ENCODE data around the gene NSMCE3.
A peak's percentile ranks its signal among the peaks of the same experiment; 100 is the strongest.

The NSMCE3 gene

DNA sequence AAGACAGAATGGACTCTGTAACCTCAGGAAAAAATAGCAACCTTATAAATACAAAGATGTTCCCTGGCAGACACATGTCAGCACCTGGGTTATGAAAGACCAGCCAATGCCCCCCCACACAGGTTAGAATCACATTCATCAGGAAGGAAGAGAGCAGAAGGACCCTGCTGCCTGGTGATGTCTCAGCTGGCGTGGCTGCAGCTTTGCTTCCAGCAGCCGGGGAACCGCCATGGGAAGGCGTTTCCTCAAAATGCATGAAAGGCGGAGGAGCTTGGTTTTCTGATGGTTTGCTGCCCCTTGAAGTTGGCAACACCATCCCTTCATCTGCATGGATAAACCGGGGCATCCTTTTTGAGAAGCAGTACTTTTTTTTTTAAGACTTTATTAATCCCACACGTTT lies 10.9 kb upstream of the NSMCE3 start:
- H3K36me3 Mint-ChIP-seq = no peaks in the 10 kb centered on the region
- no peak for DNase-seq
- CTCF ChIA-PET = interaction anchor here (0.6 kb wide), 1 partner anchor 139 kb away, joined by 4 read pairs; no protein-coding TSS in a partner anchor
- H3K4me1 Mint-ChIP-seq = no peaks in the 10 kb centered on the region
- H3K4me3 Mint-ChIP-seq = no peak overlapping the region
- H3K27ac Mint-ChIP-seq = no peak overlapping the region
- peaks cover 31% of the 10 kb centered on the region for H3K27me3 Mint-ChIP-seq
- no peaks in the 10 kb centered on the region for H3K9me3 Mint-ChIP-seq

GRCh38 chr15:29278436-29279105 lies 8.9 kb upstream of the NSMCE3 start:
- no peaks in the 10 kb centered on the region for H3K4me1 Mint-ChIP-seq
- H3K4me3 Mint-ChIP-seq = no peak overlapping the region
- no peak overlapping the region for H3K27ac Mint-ChIP-seq
- CTCF ChIA-PET = no interaction called here
- H3K36me3 Mint-ChIP-seq = no peaks in the 10 kb centered on the region
- DNase-seq = no peak
- H3K27me3 Mint-ChIP-seq = peaks cover 20% of the 10 kb centered on the region
- H3K9me3 Mint-ChIP-seq = no peaks in the 10 kb centered on the region

GRCh38 chr15:29276366-29276765 lies 6.7 kb upstream of the NSMCE3 start:
- CTCF ChIA-PET = no interaction called here
- H3K9me3 Mint-ChIP-seq = no peaks in the 10 kb centered on the region
- peaks cover 4% of the 10 kb centered on the region for H3K4me1 Mint-ChIP-seq
- no peaks in the 10 kb centered on the region for H3K36me3 Mint-ChIP-seq
- peaks cover 6% of the 10 kb centered on the region for H3K27me3 Mint-ChIP-seq
- no peak for DNase-seq
- H3K27ac Mint-ChIP-seq = no peak overlapping the region
- no peak overlapping the region for H3K4me3 Mint-ChIP-seq

DNA sequence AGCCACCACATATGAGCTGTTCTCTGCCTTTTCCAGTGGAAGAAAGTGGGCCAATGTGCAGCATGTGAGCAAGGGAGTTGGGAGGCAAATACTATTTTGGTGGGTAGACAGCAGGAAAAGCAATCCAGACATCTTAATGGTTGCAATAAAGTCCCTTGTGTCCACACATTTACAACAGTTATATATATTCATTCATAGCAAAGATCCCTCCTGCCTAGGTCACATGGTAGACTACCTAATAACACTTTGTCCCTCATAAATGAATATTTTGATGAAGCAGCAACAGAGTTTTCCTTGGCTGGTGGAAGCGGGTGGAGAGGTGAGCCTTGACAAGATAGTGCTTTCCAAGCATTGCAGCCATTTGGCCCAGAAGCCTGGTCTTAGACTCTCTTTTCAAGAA lies 6.2 kb upstream of the NSMCE3 start:
- peaks cover 3% of the 10 kb centered on the region for H3K27me3 Mint-ChIP-seq
- no peaks in the 10 kb centered on the region for H3K9me3 Mint-ChIP-seq
- peaks cover 9% of the 10 kb centered on the region for H3K4me1 Mint-ChIP-seq
- H3K36me3 Mint-ChIP-seq = no peaks in the 10 kb centered on the region
- no peak overlapping the region for H3K27ac Mint-ChIP-seq
- H3K4me3 Mint-ChIP-seq = no peak overlapping the region
- DNase-seq = no peak
- CTCF ChIA-PET = no interaction called here

DNA sequence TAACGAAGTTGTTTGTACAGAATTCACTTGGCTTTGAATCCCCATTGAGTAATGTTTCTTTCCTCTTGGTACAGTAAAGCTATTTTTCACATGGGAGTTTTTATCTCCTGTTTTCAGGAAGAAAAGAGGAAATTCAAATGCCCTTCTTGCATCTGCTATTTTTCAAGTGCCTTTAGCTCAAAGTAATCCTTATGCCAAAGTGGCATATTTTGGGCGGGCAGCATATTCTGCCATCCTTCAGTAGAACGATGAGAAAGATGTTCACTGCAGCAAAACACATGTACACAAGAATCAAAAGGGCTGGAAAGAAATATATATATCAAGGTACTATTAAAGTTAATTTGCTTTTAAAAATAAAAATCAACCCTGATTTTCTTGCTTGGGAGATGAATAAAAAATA lies 5.3 kb upstream of the NSMCE3 start:
- H3K27ac Mint-ChIP-seq = no peak overlapping the region
- peaks cover 3% of the 10 kb centered on the region for H3K27me3 Mint-ChIP-seq
- no peak for DNase-seq
- no peaks in the 10 kb centered on the region for H3K36me3 Mint-ChIP-seq
- CTCF ChIA-PET = no interaction called here
- H3K4me1 Mint-ChIP-seq = peaks cover 14% of the 10 kb centered on the region
- H3K9me3 Mint-ChIP-seq = no peaks in the 10 kb centered on the region
- no peak overlapping the region for H3K4me3 Mint-ChIP-seq

- H3K9me3 Mint-ChIP-seq = no peaks in the 10 kb centered on the region
- peaks cover 2% of the 10 kb centered on the region for H3K36me3 Mint-ChIP-seq
- no peak for DNase-seq
- peaks cover 35% of the 10 kb centered on the region for H3K4me1 Mint-ChIP-seq
- H3K4me3 Mint-ChIP-seq = no peak overlapping the region
- H3K27ac Mint-ChIP-seq = no peak overlapping the region
- H3K27me3 Mint-ChIP-seq = no peaks in the 10 kb centered on the region
- CTCF ChIA-PET = no interaction called here
Observed at GRCh38 chr15:29272219-29272618, 2.6 kb upstream of the NSMCE3 start.

GRCh38 chr15:29270976-29271375 lies 1.4 kb upstream of the NSMCE3 start:
- H3K4me1 Mint-ChIP-seq = peaks cover 47% of the 10 kb centered on the region

DNA sequence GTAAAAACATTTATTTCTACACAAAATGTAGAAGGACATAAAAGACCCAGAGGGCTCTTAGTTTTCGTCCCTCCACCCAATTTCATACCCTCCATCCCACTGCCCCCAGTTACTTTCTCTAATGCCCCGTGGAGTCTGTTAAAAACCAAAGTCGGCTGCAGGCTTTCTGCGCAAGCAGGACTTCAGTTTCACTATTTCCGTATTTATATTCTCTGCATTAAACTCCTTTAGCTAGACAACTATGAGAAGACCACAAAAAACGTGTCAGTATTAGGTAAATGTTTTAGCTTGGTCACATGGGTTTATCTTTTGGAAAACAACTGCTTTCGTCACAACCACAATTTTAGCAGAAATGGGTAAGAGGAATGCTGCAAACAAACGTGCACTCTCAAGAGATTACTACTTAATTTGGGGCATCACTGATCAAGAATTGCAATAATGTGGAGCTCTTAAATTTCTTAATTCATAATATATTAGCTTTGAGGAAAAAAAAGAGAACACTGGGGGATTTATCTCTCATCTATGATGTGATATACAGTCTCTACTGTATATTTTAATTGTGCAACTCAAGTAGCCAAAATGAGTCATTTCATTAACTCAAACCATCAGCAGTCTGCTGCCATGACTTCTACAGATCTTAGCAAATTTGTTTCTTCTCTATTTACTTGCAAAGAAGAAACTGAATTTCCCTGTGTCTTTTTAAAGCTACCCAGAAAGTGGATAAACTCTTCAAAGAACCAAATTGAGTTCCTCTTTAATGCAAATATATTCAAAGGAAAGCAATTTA lies 740 bp upstream of the NSMCE3 start:
- H3K4me3 Mint-ChIP-seq = peak overlapping the region; percentile 85
- H3K9me3 Mint-ChIP-seq = no peaks in the 10 kb centered on the region
- H3K27ac Mint-ChIP-seq = peak overlapping the region; percentile 99
- peak; percentile 32 for DNase-seq
- peaks cover 51% of the 10 kb centered on the region for H3K4me1 Mint-ChIP-seq
- peaks cover 8% of the 10 kb centered on the region for H3K36me3 Mint-ChIP-seq
- CTCF ChIA-PET = no interaction called here
- H3K27me3 Mint-ChIP-seq = no peaks in the 10 kb centered on the region

More at GRCh38 chr15:29270976-29271375, 1.4 kb upstream of the NSMCE3 start:
- peaks cover 8% of the 10 kb centered on the region for H3K36me3 Mint-ChIP-seq
- no peak for DNase-seq
- peak overlapping the region; percentile 99 for H3K27ac Mint-ChIP-seq
- CTCF ChIA-PET = no interaction called here
- H3K4me3 Mint-ChIP-seq = no peak overlapping the region
- H3K27me3 Mint-ChIP-seq = no peaks in the 10 kb centered on the region
- H3K9me3 Mint-ChIP-seq = no peaks in the 10 kb centered on the region

- peaks cover 51% of the 10 kb centered on the region for H3K4me1 Mint-ChIP-seq
- CTCF ChIA-PET = interaction anchor here (1.3 kb wide), 1 partner anchor 129 kb away, joined by 3 read pairs; no protein-coding TSS in a partner anchor
- H3K27me3 Mint-ChIP-seq = no peaks in the 10 kb centered on the region
Observed at GRCh38 chr15:29268706-29269484, 727 bp downstream of the NSMCE3 start.

GRCh38 chr15:29266052-29266582 lies 3.5 kb downstream of the NSMCE3 start:
- CTCF ChIA-PET = interaction anchor here (0.7 kb wide), 1 partner anchor 16 kb away, joined by 3 read pairs; no protein-coding TSS in a partner anchor
- Mint-ChIP-seq H3K27ac (no peak overlapping the region), H3K27me3 (no peaks in the 10 kb centered on the region), H3K9me3 (no peaks in the 10 kb centered on the region), H3K4me3 (no peak overlapping the region), H3K4me1 (peaks cover 52% of the 10 kb centered on the region), H3K36me3 (peaks cover 8% of the 10 kb centered on the region)
- DNase-seq = no peak

More at GRCh38 chr15:29268706-29269484, 727 bp downstream of the NSMCE3 start:
- peak; percentile 64 for DNase-seq
- H3K36me3 Mint-ChIP-seq = peaks cover 8% of the 10 kb centered on the region
- H3K4me3 Mint-ChIP-seq = peak overlapping the region; percentile 94
- peak overlapping the region; percentile 96 for H3K27ac Mint-ChIP-seq
- no peaks in the 10 kb centered on the region for H3K9me3 Mint-ChIP-seq

DNA sequence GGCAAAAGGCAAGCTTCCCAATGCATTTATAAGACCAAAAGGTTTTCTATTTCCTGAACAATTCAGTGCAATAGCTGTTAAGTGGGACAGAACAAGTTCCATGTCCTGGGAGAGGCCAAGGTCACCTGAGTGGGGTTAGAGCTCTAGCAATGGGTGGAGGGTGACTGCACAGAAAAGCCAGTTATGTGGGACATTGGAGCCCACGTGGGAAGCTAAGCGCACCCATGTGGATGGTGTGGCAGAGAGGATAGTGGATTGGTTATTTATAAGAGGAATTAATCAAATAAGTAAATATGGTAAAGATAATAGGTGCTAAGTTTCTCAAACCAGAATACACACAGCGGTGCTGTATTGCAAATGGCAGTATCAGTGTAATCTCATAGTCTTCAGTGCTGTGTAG lies 6.3 kb downstream of the NSMCE3 start:
- Mint-ChIP-seq H3K36me3 (peaks cover 6% of the 10 kb centered on the region), H3K9me3 (no peaks in the 10 kb centered on the region), H3K27me3 (peaks cover 5% of the 10 kb centered on the region), H3K27ac (no peak overlapping the region), H3K4me1 (peaks cover 32% of the 10 kb centered on the region), H3K4me3 (no peak overlapping the region)
- no peak for DNase-seq
- CTCF ChIA-PET = no interaction called here

DNA sequence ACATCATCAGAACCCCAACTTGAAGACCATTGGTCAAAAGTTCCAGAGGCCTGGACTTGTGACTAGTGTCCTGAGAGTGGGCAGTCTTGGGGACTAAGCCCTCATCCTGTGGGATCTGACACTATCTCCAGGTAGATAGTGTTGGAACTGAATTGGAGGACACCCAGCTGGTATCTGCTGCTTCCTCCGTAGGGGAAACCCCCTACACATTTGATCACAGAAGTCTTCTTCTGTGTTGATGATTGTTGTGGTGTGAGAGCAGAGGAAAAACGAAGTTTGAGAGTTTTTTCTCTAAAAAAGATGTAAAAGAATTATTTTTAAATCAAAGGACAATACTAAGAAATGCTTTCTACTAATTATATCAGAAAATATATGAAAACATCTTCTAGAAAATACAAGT lies 6.9 kb downstream of the NSMCE3 start:
- H3K4me3 Mint-ChIP-seq = no peak overlapping the region
- no peak overlapping the region for H3K27ac Mint-ChIP-seq
- H3K9me3 Mint-ChIP-seq = no peaks in the 10 kb centered on the region
- CTCF ChIA-PET = no interaction called here
- H3K36me3 Mint-ChIP-seq = peaks cover 6% of the 10 kb centered on the region
- H3K27me3 Mint-ChIP-seq = peaks cover 5% of the 10 kb centered on the region
- H3K4me1 Mint-ChIP-seq = peaks cover 28% of the 10 kb centered on the region
- no peak for DNase-seq

DNA sequence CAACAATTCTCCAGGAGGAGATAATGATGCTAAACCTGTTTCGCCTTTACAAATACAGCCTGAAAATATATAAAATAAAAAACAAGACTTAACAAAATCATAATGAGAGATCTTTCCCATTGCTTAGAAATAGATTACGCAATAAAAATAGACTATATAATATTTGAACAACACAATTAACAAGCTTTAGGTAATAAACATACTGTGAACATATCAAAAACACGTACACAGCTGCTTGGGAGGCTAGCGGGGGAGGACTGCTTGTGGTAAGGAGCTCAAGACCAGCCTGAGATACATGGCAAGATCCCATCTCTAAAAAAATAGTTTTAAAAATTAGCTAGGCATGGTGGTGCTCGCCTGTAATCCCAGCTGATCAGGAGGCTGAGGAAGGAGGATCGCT lies 8.7 kb downstream of the NSMCE3 start:
- peaks cover 10% of the 10 kb centered on the region for H3K4me1 Mint-ChIP-seq
- peaks cover 5% of the 10 kb centered on the region for H3K27me3 Mint-ChIP-seq
- H3K9me3 Mint-ChIP-seq = no peaks in the 10 kb centered on the region
- H3K4me3 Mint-ChIP-seq = no peak overlapping the region
- no peaks in the 10 kb centered on the region for H3K36me3 Mint-ChIP-seq
- no peak overlapping the region for H3K27ac Mint-ChIP-seq
- no peak for DNase-seq
- CTCF ChIA-PET = no interaction called here

GRCh38 chr15:29259233-29259632 lies 10.4 kb downstream of the NSMCE3 start:
- Mint-ChIP-seq H3K4me3 (no peak overlapping the region), H3K27me3 (peaks cover 5% of the 10 kb centered on the region), H3K9me3 (no peaks in the 10 kb centered on the region), H3K27ac (no peak overlapping the region), H3K4me1 (peaks cover 7% of the 10 kb centered on the region), H3K36me3 (no peaks in the 10 kb centered on the region)
- no peak for DNase-seq
- CTCF ChIA-PET = no interaction called here

Data from activated naive CD4-positive, alpha-beta T cell treated with anti-CD3 and anti-CD28 coated beads, Interleukin-2, amount 10 ng/mL, durations not matched to agents 7 days and 5 days (primary cell).